HepG2 (cell line): ENCODE results near the gene POFUT2. TPM values are rescaled to one million over a fixed set of nuclear protein-coding genes. Genes with fewer than 3 reads are reported as not detected.
A peak's percentile ranks its signal among the peaks of the same experiment; 100 is the strongest.

ENCODE experiments used
- ATAC-seq: fragments of 200-7000 bp; cut with Tn5 transposase; 3 replicates; pipeline ENCODE4 v1.9.1; 2020; ENCODE audit warnings: mild to moderate bottlenecking, moderate library complexity
- BruUV-seq: library from RNA; stranded (reverse); fragments of 400-500 nt; replicated peaks from 2 replicates; lab custom pipeline; 2021; lab: Mats Ljungman, UMichigan
- CTCF ChIA-PET: fragments of 300-600 bp; formaldehyde crosslinking; extraction: SDS; loops from one replicate; lab custom pipeline; 2021; ENCODE audit warnings: low total read pairs, inconsistent platforms, low intra/inter-chr PET ratio; lab: Yijun Ruan, JAX
- POLR2A ChIA-PET: fragments of 350-600 bp; sonication (Branson Sonifier 250); formaldehyde crosslinking; loops from one replicate; lab custom pipeline; 2020; ENCODE audit warnings: antibody characterized with exemption, inconsistent platforms; lab: Yijun Ruan, JAX
- DNase-seq: peaks from one replicate; pipeline ENCODE4 v3.0.0-alpha.2; 2015; ENCODE audit warnings: low spot score
- FAIRE-seq: peaks from 3 replicates; lab custom pipeline; 2011; peaks lifted over from hg19 to GRCh38; lab: Jason Lieb, UNC
- H2AFZ ChIP-seq: one replicate; pipeline ENCODE4 v1.6.1; 2011; ENCODE audit warnings: low read length, inconsistent platforms
- H3K27ac ChIP-seq: fragments of 300-600 bp; 3 replicates; pipeline ENCODE4 v1.8.0; 2011; ENCODE audit warnings: mixed run types, mild to moderate bottlenecking, mixed read lengths, low read length, inconsistent platforms; ENCODE audit not compliant: insufficient read depth; ENCODE audit errors: extremely low read length
- H3K27me3 ChIP-seq, 2 experiments: fragments of 200-600 bp in 1 of 2; 2 replicates in 1 of 2; 3 replicates in 1 of 2; pipeline versions ENCODE4 v1.6.0 to v1.8.0; 2011; ENCODE audit warnings: low read length in 2 of 2, mild to moderate bottlenecking in 2 of 2, moderate library complexity in 2 of 2, inconsistent platforms in 1 of 2; ENCODE audit not compliant: insufficient read depth in 2 of 2, control insufficient read depth in 1 of 2
- H3K36me3 ChIP-seq, 2 experiments: fragments of 200-600 bp in 1 of 2; replicated peaks in 1 of 2; 2 replicates in 1 of 2; 3 replicates in 1 of 2; pipeline versions ENCODE4 v1.5.1 to v1.8.0; 2011; ENCODE audit warnings: low read length in 2 of 2, inconsistent platforms in 1 of 2; ENCODE audit not compliant: insufficient read depth in 2 of 2, control insufficient read depth in 1 of 2
- H3K4me1 ChIP-seq: 2 replicates; pipeline ENCODE4 v1.5.1; 2012; ENCODE audit warnings: low read length, inconsistent platforms; ENCODE audit not compliant: insufficient read depth
- H3K4me2 ChIP-seq: 2 replicates; pipeline ENCODE4 v1.6.0; 2011; ENCODE audit warnings: low read depth, low read length, inconsistent platforms
- H3K4me3 ChIP-seq, 3 experiments: fragments of 200-600 bp in 1 of 3; sonication (generic), shearing (Covaris generic) in 1 of 3; replicated peaks in 1 of 3; 2 replicates each; pipeline ENCODE4 v1.5.1; 2011 to 2016; ENCODE audit warnings: low read length in 3 of 3, inconsistent platforms in 2 of 3, low read depth in 2 of 3, mild to moderate bottlenecking in 2 of 3, control low read depth in 1 of 3, mixed read lengths in 1 of 3; ENCODE audit not compliant: insufficient read depth in 1 of 3
- H3K79me2 ChIP-seq: one replicate; pipeline ENCODE4 v1.6.1; 2011; ENCODE audit warnings: low read length, inconsistent platforms; ENCODE audit not compliant: insufficient read depth
- H3K9ac ChIP-seq: 2 replicates; pipeline ENCODE4 v1.6.0; 2011; ENCODE audit warnings: mild to moderate bottlenecking, low read depth, low read length, inconsistent platforms; ENCODE audit not compliant: insufficient read depth
- H3K9me3 ChIP-seq: 2 replicates; pipeline ENCODE4 v1.5.1; 2012; ENCODE audit warnings: mild to moderate bottlenecking, low read length
- H4K20me1 ChIP-seq: 2 replicates; pipeline ENCODE4 v1.6.0; 2011; ENCODE audit warnings: inconsistent platforms, mild to moderate bottlenecking, low read length, moderate library complexity; ENCODE audit not compliant: insufficient read depth
- ATF7 ChIP-seq, 2 experiments: fragments of 450-650 bp in 1 of 2; sonication (generic) in 1 of 2; formaldehyde crosslinking in 1 of 2; IDR thresholded peaks; 2 replicates each; pipeline versions ENCODE4 v1.4.0 to v1.6.1; 2016 to 2020; ENCODE audit warnings: antibody characterized with exemption in 1 of 2, mild to moderate bottlenecking in 1 of 2, missing genetic modification reagents in 1 of 2
- BHLHE40 ChIP-seq: IDR thresholded peaks from 2 replicates; pipeline ENCODE4 v1.6.1; 2011; ENCODE audit warnings: low read length, improper control_type of control experiment
- MAX ChIP-seq: IDR thresholded peaks from 2 replicates; pipeline ENCODE4 v1.6.1; 2012; ENCODE audit warnings: inconsistent platforms
- TARDBP ChIP-seq: sonication (generic); formaldehyde crosslinking; IDR thresholded peaks from 2 replicates; pipeline ENCODE4 v1.8.0; 2022; ENCODE audit warnings: mild to moderate bottlenecking, missing genetic modification reagents
- ZNF572 ChIP-seq: sonication (generic); formaldehyde crosslinking; IDR thresholded peaks from 2 replicates; pipeline ENCODE4 v1.5.1; 2020; ENCODE audit warnings: mild to moderate bottlenecking, missing genetic modification reagents
- ZNF577 ChIP-seq: sonication (generic); formaldehyde crosslinking; IDR thresholded peaks from 2 replicates; pipeline ENCODE4 v1.4.0; 2020; ENCODE audit warnings: mild to moderate bottlenecking, low read depth, missing genetic modification reagents, borderline replicate concordance
- ZNF687 ChIP-seq: sonication (generic); formaldehyde crosslinking; IDR thresholded peaks from 2 replicates; pipeline ENCODE4 v1.5.1; 2020; ENCODE audit warnings: mild to moderate bottlenecking, missing genetic modification reagents, moderate library complexity
- WGBS: methylation state at CpG from one replicate; pipeline ENCODE4 v1.1.6; 2017; ENCODE audit warnings: low lambda C conversion rate; 5-methylcytosine and 5-hydroxymethylcytosine counted together
- in situ Hi-C: cut with HindIII; loops from 2 replicates; pipeline ENCODE4 v1.10.0; 2017; ENCODE audit warnings: low pct_unique_long_range_greater_than_20kb; ENCODE audit not compliant: extremely low pct_ligation_motif_present
- intact Hi-C: fragments of 100-400 bp; cut with micrococcal nuclease; formaldehyde crosslinking; loops from one replicate; pipeline ENCODE4 v1.10.0; 2022; ENCODE audit not compliant: unreplicated experiment
- polyA plus RNA-seq, 8 experiments: library from polyadenylated mRNA; depleted of rRNA in 3 of 8; stranded (reverse) in 7 of 8; unstranded in 1 of 8; fragments of >200 nt; fragmentation: Illumina TruSeq in 4 of 8; extraction: Trizol in 4 of 8; gene quantifications; 2 replicates each; pipeline versions ENCODE4 v1.2.1 to v1.2.3, GENCODE V29; 2011 to 2016; ENCODE audit warnings: low read depth in 4 of 8, missing spikeins in 1 of 8, mixed read lengths in 1 of 8; ENCODE audit not compliant: insufficient read depth in 1 of 8
- total RNA-seq, 5 experiments: library from RNA; depleted of rRNA; stranded (reverse); fragments of >200 nt; fragmentation: Illumina TruSeq; extraction: Trizol; gene quantifications; 2 replicates each; pipeline ENCODE4 v1.2.3, GENCODE V29; 2016; ENCODE audit warnings: low read depth in 1 of 5
- TF ChIP-seq, protein P1 (sequence below): sonication (generic); formaldehyde crosslinking; conservative IDR thresholded peaks from 2 replicates; pipeline ENCODE4 v1.4.0; 2020; ENCODE audit warnings: missing genetic modification reagents
- TF ChIP-seq, protein P2 (sequence below): sonication (generic); formaldehyde crosslinking; IDR thresholded peaks from 2 replicates; pipeline ENCODE4 v1.5.0; 2020; ENCODE audit warnings: mild to moderate bottlenecking, missing genetic modification reagents, moderate library complexity

Gene POFUT2
- total and polyA plus RNA-seq, 2 of the 13 experiments (the other 11 are each of a cell fraction or from before 2014, with no cell fraction given) = 22.8 to 24.0 TPM

- TF ChIP-seq, protein P1, sequence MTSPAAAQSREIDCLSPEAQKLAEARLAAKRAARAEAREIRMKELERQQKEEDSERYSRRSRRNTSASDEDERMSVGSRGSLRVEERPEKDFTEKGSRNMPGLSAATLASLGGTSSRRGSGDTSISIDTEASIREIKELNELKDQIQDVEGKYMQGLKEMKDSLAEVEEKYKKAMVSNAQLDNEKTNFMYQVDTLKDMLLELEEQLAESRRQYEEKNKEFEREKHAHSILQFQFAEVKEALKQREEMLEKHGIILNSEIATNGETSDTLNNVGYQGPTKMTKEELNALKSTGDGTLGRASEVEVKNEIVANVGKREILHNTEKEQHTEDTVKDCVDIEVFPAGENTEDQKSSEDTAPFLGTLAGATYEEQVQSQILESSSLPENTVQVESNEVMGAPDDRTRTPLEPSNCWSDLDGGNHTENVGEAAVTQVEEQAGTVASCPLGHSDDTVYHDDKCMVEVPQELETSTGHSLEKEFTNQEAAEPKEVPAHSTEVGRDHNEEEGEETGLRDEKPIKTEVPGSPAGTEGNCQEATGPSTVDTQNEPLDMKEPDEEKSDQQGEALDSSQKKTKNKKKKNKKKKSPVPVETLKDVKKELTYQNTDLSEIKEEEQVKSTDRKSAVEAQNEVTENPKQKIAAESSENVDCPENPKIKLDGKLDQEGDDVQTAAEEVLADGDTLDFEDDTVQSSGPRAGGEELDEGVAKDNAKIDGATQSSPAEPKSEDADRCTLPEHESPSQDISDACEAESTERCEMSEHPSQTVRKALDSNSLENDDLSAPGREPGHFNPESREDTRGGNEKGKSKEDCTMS (CRISPR knock-in tag) = no peak
- TF ChIP-seq ATF7 (IDR thresholded peaks at IDR 0.05) = no peak
- TF ChIP-seq ATF7 (CRISPR knock-in tag; IDR thresholded peaks at IDR 0.05) = no peak
- no peak for TF ChIP-seq TARDBP (CRISPR knock-in tag)
These were observed 28.4 kb downstream of the POFUT2 start (continued) for GRCh38 chr21:45259206-45259840.

DNA sequence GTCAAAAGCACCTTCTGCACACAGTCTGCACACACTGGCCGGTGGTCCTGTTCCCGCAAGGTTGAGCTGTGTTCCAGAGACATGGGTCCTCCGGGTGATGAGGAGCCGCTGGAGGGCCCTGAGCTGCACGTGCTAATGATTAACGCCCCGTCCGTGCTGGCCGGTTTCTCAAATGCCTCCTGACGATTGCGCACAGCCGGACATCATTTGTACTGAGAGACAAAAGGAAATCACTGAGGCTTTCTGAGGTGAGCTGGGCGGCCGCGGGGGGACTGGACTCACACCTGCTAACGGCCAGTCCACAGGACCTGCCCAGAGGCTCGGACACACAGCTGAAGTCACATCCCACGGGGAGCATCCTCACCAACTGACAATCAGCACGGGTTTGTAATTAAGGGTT is 29.2 kb downstream of the POFUT2 start:
- no TSS peak for BruUV-seq
- peak; percentile 29 for DNase-seq
- Histone ChIP-seq H3K4me1 (peaks cover 50% of the 10 kb centered on the region), H4K20me1 (0 out of 2 replicates have a peak, but pooled peaks cover 3% of the 10 kb centered on the region), H3K4me2 (peak overlapping the region; percentile 41), H3K79me2 (no peaks in the 10 kb centered on the region), H3K27me3 (peaks cover 14 to 58% of the 10 kb centered on the region in 2 experiments), H3K4me3 (no peak overlapping the region), H3K27ac (no peak overlapping the region), H2AFZ (no peak overlapping the region), H3K9me3 (no peaks in the 10 kb centered on the region), H3K36me3 (0 out of 5 replicates have a peak, but pooled peaks cover 2 to 3% of the 10 kb centered on the region in 2 experiments), H3K9ac (no peak overlapping the region)
- WGBS = 6% methylated on average over 3 of the region's 19 CpGs
- peak; percentile 58 for ATAC-seq
- no peak for FAIRE-seq
- ChIA-PET CTCF (no interaction called here), POLR2A (no interaction called here)
- intact Hi-C loops = no loop called here
- in situ Hi-C loops = no loop called here
- 0 out of 2 replicates have a peak, but pooled peaks have one; percentile 15 for TF ChIP-seq MAX
- TF ChIP-seq BHLHE40 = peak; percentile 58; the same call in 1 of the 2 replicates
- TF ChIP-seq ZNF572 (CRISPR knock-in tag) = no peak
- TF ChIP-seq, protein P2, sequence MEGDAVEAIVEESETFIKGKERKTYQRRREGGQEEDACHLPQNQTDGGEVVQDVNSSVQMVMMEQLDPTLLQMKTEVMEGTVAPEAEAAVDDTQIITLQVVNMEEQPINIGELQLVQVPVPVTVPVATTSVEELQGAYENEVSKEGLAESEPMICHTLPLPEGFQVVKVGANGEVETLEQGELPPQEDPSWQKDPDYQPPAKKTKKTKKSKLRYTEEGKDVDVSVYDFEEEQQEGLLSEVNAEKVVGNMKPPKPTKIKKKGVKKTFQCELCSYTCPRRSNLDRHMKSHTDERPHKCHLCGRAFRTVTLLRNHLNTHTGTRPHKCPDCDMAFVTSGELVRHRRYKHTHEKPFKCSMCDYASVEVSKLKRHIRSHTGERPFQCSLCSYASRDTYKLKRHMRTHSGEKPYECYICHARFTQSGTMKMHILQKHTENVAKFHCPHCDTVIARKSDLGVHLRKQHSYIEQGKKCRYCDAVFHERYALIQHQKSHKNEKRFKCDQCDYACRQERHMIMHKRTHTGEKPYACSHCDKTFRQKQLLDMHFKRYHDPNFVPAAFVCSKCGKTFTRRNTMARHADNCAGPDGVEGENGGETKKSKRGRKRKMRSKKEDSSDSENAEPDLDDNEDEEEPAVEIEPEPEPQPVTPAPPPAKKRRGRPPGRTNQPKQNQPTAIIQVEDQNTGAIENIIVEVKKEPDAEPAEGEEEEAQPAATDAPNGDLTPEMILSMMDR (CRISPR knock-in tag) = peak; percentile 11; the same call in 1 of the 2 replicates
- peak; percentile 33; the same call in 1 of the 2 replicates for TF ChIP-seq ZNF687
- TF ChIP-seq ZNF577 (CRISPR knock-in tag) = no peak
